ENCODE measurements around the gene ANKLE2. TPM values are rescaled to one million over a fixed set of nuclear protein-coding genes. Genes with fewer than 3 reads are reported as not detected.
"Not testable (repeated sequence)": the region's sequence is repeated elsewhere in the genome, so short reads cannot be mapped to it uniquely, and the experiment has no call there.

The ANKLE2 gene
- total RNA-seq, 2 donors from 2014 or later, result 82.9 to 129 TPM

DNA sequence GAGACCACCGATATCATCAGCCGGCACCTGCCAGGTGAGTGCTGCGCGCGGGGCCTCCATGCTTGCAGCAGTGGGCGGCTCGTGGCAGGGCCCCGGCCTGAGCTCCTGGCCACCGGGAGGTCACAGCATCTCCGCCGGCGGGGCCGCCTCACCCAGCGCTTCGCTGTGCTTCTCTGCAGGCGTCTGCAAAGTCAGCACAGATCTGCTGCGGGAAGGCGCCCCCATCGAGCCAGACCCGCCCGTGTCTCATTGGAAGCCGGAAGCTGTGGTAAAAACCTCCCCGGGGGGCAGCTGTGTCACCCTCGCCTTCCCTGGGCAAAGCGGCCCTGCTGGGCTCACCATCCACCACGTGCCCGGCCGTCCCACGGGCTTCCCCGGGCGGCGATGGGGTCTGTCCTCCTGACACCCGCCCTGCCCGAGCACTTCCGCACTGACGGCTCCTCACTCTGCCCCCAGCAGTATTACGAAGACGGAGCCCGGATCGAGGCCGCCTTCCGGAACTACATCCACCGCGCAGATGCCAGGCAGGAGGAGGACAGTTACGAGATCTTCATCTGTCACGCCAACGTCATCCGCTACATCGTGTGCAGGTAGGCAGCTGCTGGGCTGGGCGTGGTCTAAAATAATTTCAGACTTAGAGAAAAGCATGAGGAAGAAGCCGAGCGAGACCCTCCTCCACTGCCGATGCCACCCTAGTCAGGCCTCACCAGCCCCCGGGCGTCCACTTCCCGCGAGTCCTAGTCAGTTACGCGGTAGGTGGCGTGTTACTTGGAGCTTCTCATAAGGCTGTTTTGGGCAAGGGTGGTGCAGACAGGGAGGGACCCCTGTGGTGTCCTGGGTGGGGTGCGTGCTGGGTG is 43.9 kb downstream of the ANKLE2 start:
- ATAC-seq, result peak in 1 of 2 donors; percentile 12
- DNase-seq (ENCODE audit: low spot score in 2 of 2), result no peak
- Mint-ChIP-seq H3K9me3 (no peaks in the 10 kb centered on the region), H3K27ac (peak overlapping the region in 1 of 2 donors; percentile 77), H3K36me3 (peaks cover 4 to 19% of the 10 kb centered on the region in 2 donors)

DNA sequence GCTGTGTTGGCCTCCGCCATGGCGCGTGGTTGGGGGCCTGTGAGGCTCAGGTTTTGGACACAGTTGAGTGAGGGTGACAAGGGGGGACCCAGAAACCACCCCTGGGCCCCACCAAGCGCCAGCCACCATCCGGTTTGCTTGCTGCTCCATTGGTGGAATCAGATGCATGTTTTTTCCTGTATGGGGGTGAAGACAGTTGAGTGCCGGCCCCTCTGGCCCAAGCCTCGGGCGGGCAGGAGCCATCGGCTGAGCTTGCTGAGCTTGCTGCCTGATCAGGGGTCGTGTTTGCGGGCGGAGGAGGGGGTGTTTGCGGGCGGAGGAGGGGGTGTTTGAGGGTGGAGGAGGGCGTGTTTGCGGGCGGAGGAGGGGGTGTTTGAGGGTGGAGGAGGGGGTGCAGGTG is 44.6 kb downstream of the ANKLE2 start:
- DNase-seq (ENCODE audit: low spot score in 2 of 2) (no peak), ATAC-seq (no peak)
- H3K36me3 Mint-ChIP-seq, result peaks cover 4 to 19% of the 10 kb centered on the region in 2 donors
- H3K27ac Mint-ChIP-seq, result no peak overlapping the region
- no peaks in the 10 kb centered on the region for H3K9me3 Mint-ChIP-seq

DNA sequence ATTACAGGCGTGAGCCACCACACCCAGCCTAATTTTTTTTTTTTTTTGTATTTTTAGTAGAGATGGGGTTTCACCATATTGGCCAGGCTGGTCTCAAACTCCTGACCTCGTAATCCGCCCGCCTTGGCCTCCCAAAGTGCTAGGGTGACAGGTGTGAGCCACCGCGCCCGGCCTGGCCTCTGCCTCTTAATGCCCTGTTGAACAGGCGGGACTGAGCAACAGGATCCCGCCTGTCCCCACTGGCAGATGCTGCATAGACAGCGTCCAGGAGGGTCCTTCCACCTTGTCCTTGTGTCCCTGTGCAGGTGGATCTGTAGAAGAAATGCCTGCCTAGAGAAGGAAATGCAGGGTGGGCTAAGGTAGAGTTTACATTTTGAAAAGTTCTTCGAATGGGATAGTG is 45.3 kb downstream of the ANKLE2 start:
- peaks cover 4 to 19% of the 10 kb centered on the region in 2 donors for H3K36me3 Mint-ChIP-seq
- no peak overlapping the region for H3K27ac Mint-ChIP-seq
- ATAC-seq, result no peak
- H3K9me3 Mint-ChIP-seq, result no peaks in the 10 kb centered on the region
- no peak for DNase-seq (ENCODE audit: low spot score in 2 of 2)

DNA sequence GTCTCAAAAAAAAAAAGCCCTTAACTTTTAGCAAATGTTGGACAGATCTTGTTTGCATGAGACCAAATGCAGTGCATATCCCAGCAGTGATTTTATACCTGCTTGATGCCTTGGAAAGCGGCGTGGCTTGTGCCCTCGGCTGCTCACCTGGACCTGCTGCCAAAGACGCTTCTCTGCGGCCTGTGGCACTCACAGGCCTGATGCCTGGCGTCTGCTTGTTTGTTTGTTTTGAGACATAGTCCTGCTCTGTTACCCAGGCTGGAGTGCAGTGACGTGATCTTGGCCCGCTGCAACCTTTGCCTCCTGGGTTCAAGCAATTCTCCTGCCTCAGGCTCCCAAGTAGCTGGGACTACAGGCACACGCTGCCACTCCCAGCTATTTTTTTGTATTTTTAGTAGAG is 45.8 kb downstream of the ANKLE2 start:
- H3K9me3 Mint-ChIP-seq, result no peaks in the 10 kb centered on the region
- DNase-seq (ENCODE audit: low spot score in 2 of 2), result no peak
- no peak overlapping the region for H3K27ac Mint-ChIP-seq
- ATAC-seq, result no peak
- H3K36me3 Mint-ChIP-seq, result peaks cover 4 to 19% of the 10 kb centered on the region in 2 donors

DNA sequence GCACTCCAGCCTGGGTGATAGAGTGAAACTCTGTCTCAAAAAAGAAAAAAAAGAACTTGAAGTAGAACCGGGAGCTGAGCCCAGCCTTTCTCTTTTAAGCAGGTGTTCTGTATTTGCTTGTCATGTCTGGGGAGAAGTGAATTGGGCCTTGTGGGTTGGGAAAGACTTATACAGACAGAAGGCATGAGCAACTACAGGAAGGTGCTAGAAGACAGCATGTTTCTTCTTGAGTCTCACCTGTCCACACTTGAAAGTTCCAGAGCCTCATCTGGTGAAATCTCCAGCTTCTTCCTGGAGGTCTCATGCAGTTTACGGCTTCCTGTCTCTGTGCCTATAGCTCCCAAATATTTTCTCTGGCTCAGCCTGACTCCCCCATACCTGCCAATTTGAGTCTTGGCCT is 48.5 kb downstream of the ANKLE2 start:
- ATAC-seq (no peak), DNase-seq (ENCODE audit: low spot score in 2 of 2) (no peak)
- peaks cover 0 to 5% of the 10 kb centered on the region in 2 donors for H3K9me3 Mint-ChIP-seq
- H3K36me3 Mint-ChIP-seq, result peaks cover 7 to 22% of the 10 kb centered on the region in 2 donors
- H3K27ac Mint-ChIP-seq, result peak overlapping the region; percentile 16 to 84

DNA sequence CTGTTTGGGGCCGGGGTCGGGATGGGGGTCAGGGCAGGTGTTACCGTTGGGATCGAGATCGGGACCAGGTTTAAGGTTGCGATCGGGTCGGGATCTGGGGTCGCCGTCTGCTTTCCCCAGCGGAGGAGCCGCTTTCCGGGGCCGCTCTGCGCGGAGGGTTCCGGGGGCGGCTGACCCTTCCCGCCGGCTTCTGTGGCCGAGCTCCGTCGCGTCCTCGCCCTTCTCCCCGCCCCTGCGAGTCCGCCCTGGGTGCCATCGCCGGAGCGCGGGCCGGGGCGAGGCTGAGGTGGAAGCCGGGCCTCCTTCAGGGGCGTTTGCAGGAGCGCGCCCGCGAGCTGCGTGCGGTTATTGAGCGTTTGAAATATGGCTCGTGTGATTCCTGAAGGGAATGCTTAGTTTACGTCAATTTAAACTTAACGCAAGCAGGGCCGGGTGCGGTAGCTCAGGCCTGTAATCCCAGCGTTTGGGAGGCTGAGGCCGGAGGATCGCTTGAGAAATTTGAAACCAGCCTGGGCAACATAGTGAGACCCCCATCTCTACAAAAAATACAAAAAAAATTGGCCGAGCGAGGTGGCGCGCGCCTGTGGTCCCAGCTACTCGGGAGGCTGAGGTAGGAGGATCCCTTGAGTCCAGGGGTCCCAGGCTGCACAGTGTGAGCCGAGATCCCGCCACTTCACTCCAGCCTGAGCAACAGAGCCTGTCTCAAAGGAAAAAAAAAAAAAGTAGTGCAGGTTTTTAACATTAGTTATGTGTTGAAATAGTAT is 50.4 kb downstream of the ANKLE2 start:
- ATAC-seq, result peak; percentile 10 to 32
- Mint-ChIP-seq H3K27ac (peak overlapping the region in 1 of 2 donors; percentile 73), H3K36me3 (peaks cover 13 to 34% of the 10 kb centered on the region in 2 donors), H3K9me3 (peaks cover 5 to 11% of the 10 kb centered on the region in 2 donors)
- DNase-seq (ENCODE audit: low spot score in 2 of 2), result peak; percentile 41 to 64

DNA sequence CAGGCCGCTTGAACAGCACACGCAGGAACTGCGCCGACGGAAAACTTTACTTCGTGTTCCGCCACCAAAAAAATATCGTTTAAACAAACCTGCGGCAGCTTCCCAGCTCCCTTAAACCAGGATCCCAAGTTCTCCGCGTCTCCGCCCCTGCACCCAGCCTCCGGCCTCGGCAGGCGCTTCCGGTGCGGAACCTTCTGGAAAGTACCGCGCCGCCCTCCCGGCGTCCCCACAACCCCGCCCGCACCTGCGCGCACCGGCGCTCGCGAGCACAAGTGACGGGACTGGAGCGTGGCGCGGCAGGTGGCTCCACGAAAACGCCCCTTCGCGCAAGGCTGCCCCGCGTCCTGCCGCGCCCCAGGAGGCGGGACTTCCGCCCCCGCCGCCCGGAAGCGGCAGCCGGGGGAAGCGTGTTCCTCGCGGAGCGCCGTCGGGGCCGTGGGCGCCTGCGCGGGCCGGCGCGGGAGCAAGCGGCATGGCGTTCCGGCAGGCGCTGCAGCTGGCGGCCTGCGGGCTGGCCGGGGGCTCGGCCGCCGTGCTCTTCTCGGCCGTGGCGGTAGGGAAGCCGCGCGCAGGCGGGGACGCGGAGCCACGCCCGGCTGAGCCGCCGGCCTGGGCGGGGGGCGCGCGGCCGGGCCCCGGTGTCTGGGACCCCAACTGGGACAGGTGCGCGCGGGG is 51.1 kb downstream of the ANKLE2 start, which contains the start of gene PGAM5:
TSS of gene PGAM5 (plus strand) at position 438 of the 675 bp plus-strand sequence. CDS start at position 473, 35 bp downstream.
- H3K27ac Mint-ChIP-seq, result peak within 1 kb of the TSS; percentile 89 to 90
- H3K36me3 Mint-ChIP-seq, result peaks cover 13 to 34% of the 10 kb centered on the region in 2 donors
- ATAC-seq (peak; percentile 95), DNase-seq (ENCODE audit: low spot score in 2 of 2) (peak; percentile 91)
- H3K9me3 Mint-ChIP-seq, result peaks cover 5 to 11% of the 10 kb centered on the region in 2 donors

DNA sequence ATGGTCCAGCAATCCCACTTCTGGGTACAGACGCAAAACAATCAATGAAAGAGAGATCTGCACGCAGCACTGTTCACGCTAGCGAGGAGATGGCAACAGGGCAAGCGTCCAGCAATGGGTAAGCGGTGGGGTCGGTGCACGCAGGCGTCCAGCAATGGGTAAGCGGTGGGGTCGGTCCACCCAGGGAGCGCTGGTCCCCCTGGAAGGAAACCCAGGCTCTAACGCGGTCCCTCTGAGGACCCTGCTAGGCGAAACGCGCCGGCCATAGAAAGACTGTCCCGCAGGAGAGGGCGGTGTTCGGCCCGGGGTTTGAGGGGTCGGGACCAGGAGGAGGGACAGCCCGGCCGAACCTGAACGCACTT is 51.6 kb downstream of the ANKLE2 start:
- Mint-ChIP-seq H3K27ac (peak overlapping the region; percentile 89 to 90), H3K36me3 (peaks cover 13 to 34% of the 10 kb centered on the region in 2 donors), H3K9me3 (peaks cover 5 to 11% of the 10 kb centered on the region in 2 donors)
- ATAC-seq, result no peak
- DNase-seq (ENCODE audit: low spot score in 2 of 2), result no peak

DNA sequence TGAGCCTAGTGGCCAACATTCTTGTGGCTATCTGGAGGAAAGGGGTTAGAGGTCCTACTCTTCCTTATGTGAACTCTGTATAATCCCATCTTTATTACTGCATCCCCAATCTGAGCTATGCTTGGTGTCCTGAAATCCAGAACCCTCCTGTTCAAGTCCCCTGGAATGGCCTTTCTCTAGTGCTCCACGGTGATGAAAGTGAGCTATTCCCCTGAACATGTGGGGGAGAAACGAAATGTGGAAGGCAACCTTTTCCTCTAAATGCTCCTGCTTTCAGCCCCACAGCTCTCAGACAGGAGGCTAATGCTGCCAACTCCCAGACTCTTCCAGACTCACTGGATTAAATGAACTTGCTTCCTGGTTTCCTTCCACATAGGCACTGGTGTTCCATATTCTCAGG is 53.5 kb downstream of the ANKLE2 start:
- Mint-ChIP-seq H3K9me3 (peaks cover 5 to 11% of the 10 kb centered on the region in 2 donors), H3K36me3 (peaks cover 22 to 40% of the 10 kb centered on the region in 2 donors), H3K27ac (no peak overlapping the region)
- ATAC-seq (no peak), DNase-seq (ENCODE audit: low spot score in 2 of 2) (no peak)

DNA sequence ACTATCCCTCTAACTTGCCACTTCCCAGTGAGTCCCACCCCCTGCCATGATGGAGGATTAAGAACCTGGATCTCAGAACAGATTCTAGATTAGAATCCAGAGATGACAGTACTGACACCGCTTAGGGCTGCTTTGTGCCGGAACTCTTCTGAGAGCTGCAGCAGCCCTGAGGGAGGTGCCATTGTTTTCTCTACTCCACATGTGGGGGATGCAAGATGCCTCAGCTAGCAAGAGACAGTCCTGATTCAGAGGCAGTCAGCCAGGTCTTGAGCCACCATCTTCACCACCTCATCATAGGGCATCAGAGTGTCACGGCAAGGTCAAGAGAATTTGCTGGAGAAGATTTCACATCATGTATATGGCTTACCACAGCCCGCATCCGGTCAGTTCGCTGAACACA is 54.4 kb downstream of the ANKLE2 start:
- Mint-ChIP-seq H3K27ac (peak overlapping the region in 1 of 2 donors; percentile 46), H3K9me3 (peaks cover 5 to 11% of the 10 kb centered on the region in 2 donors), H3K36me3 (peaks cover 23 to 42% of the 10 kb centered on the region in 2 donors)
- ATAC-seq, result no peak
- DNase-seq (ENCODE audit: low spot score in 2 of 2), result no peak

DNA sequence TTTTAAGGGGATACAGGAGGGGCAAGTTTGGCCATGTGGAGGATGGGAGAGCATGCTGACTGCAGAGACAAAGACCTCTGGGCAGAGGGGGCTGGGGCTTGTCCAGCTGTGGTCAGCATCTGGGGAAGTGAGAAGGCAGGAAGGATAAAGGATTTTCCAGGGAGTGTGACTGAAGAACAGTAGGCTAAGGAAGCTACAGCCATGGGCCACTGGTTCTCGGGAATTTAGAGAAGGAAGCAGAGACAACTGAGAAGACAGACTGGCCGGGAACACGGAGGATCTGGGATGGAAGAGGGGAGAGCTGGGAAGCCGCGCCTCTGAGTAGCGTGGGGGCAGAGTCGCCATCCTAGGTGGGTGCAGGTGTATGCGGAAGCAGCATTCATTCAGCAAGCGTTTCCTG is 58.0 kb downstream of the ANKLE2 start:
- H3K36me3 Mint-ChIP-seq, result peaks cover 21 to 41% of the 10 kb centered on the region in 2 donors
- ATAC-seq (no peak), DNase-seq (ENCODE audit: low spot score in 2 of 2) (no peak)
- peaks cover 5 to 6% of the 10 kb centered on the region in 2 donors for H3K9me3 Mint-ChIP-seq
- H3K27ac Mint-ChIP-seq, result peak overlapping the region; percentile 5 to 58

DNA sequence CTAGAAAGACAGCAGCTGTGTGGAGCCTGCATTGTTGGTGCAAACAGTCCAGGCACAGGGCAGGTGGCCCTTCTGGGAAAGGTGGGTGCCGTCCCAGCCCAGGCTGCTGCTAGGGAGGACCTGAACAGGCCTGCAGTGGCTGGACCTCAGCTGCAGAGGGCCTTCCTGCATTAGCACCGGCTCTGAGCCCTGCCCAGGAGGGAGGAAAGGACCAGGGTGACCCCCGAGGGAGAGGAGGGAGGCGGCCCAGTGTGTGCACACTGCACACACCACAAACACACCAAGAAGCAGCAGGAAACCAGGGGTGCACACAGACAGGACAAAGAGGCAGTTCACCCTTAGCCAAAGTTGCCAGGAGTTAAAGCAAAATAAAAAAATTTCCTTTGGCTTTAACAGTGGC is 59.0 kb downstream of the ANKLE2 start:
- no peak for ATAC-seq
- no peak for DNase-seq (ENCODE audit: low spot score in 2 of 2)
- Mint-ChIP-seq H3K9me3 (peaks cover 5 to 6% of the 10 kb centered on the region in 2 donors), H3K27ac (peak overlapping the region; percentile 9 to 50), H3K36me3 (peaks cover 26 to 31% of the 10 kb centered on the region in 2 donors)

DNA sequence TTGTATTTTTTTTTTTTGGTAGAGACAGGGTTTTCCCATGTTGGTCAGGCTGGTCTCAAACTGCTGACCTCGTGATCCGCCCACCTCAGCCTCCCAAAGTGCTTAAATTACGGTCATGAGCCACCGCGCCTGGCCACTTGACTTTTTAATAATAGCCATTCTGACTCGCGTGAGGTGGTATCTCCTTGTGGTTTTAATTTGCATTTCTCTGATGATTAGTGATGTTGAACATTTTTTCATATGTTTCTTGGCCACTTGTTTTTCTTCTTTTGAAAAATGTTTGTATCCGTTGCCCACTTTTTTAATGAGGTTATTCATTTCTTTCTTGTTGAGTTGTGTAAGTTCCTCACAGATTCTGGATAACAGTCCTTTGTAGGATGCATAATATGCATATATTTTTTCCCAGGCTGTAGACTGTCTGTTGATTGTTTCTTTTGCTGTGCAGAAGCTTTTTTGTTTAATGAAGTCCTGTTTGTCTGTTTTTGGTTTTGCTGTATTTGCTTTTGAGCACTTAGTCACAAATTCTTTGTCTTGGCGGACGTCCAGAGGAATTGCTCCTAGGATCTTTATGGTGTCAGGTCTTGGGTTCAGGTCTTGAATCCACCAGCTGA is 61.3 kb downstream of the ANKLE2 start:
- Mint-ChIP-seq H3K27ac (no peak overlapping the region), H3K9me3 (no peaks in the 10 kb centered on the region), H3K36me3 (peaks cover 24 to 30% of the 10 kb centered on the region in 2 donors)
- no peak for DNase-seq (ENCODE audit: low spot score in 2 of 2)
- no peak for ATAC-seq

DNA sequence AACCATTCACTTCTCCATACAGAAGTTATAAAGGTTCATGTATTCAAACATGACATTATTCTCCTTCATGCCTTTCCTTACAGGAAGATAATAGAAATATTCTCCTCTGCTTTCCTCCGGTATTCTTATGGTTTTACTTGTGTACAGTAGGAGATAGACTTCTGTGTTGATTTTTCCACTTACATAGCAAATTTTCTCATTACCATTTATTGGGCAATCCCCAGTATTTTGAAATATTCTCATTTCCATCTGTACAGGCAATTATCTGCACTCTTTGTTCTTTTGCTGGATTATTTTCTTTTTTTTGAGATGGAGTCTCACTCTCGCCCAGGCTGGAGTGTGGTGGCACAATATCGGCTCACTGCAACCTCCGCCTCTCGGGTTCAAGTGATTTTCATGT is 63.3 kb downstream of the ANKLE2 start:
- DNase-seq (ENCODE audit: low spot score in 2 of 2) (no peak), ATAC-seq (no peak)
- H3K27ac Mint-ChIP-seq, result no peak overlapping the region
- H3K36me3 Mint-ChIP-seq, result peaks cover 18% of the 10 kb centered on the region in 2 donors
- H3K9me3 Mint-ChIP-seq, result no peaks in the 10 kb centered on the region

DNA sequence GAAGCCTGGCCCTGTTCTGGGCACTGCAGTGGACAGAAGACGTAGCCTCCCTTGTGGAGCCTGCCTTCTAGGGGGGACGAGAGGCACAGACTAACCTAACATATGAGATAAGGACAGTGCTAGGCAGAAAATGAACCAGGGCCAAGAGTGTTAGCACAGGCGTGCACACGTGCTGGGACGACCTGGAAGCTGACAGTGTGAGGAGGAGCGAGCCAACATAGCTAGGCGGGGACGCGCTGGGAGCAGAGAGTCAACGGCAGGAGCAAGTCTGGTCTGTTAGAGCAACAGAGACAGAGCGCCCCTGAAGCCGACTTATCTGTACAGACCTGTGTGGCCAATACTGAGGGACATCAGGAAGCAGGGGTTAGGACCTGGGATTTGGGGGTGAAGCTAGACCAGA is 66.2 kb downstream of the ANKLE2 start:
- no peak for ATAC-seq
- no peaks in the 10 kb centered on the region for H3K9me3 Mint-ChIP-seq
- peaks cover 13 to 14% of the 10 kb centered on the region in 2 donors for H3K36me3 Mint-ChIP-seq
- no peak for DNase-seq (ENCODE audit: low spot score in 2 of 2)
- H3K27ac Mint-ChIP-seq, result no peak overlapping the region

DNA sequence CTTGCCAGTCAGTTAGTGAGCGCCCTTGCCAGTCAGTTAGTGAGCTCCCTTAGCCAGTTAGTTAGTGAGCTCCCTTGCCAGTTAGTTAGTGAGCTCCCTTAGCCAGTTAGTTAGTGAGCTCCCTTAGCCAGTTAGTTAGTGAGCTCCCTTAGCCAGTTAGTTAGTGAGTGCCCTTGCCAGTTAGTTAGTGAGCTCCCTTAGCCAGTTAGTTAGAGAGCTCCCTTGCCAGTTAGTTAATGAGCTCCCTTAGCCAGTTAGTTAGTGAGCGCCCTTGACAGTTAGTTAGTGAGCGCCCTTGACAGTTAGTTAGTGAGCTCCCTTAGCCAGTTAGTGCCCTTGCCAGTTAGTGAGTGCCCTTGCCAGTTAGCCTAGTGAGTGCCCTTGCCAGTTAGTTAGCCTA is 66.7 kb downstream of the ANKLE2 start:
- not testable (repeated sequence) for H3K9me3 Mint-ChIP-seq; ATAC-seq; H3K27ac Mint-ChIP-seq; DNase-seq (ENCODE audit: low spot score in 2 of 2)
- peaks cover 11 to 14% of the 10 kb centered on the region in 2 donors for H3K36me3 Mint-ChIP-seq

All from activated naive CD4-positive, alpha-beta T cell treated with anti-CD3 and anti-CD28 coated beads, Interleukin-2, amount 50 U/mL, for 72 hours (primary cell).